SK-N-SH treated with all-trans-retinoic acid at 6 μM for 48 hours (cell line): Measurements from ENCODE around the gene TF.

Experiments used
- ATAC-seq: fragments of 200-7000 bp; cut with Tn5 transposase; 3 replicates; pipeline ENCODE4 v1.9.1; 2020; ENCODE audit warnings: mild to moderate bottlenecking, moderate library complexity
- ARNTL ChIP-seq: fragments of 450-650 bp; formaldehyde crosslinking; IDR thresholded peaks from 2 replicates; pipeline ENCODE4 v1.5.0; 2020; ENCODE audit warnings: low read depth, mild to moderate bottlenecking, moderate library complexity, borderline replicate concordance
- BACH2 ChIP-seq: fragments of 250-450 bp; sonication (Bioruptor Pico); IDR thresholded peaks from 2 replicates; pipeline ENCODE4 v1.9.0; 2021; ENCODE audit warnings: mild to moderate bottlenecking, borderline replicate concordance
- CSDC2 ChIP-seq: fragments of 250-450 bp; sonication (Bioruptor Pico); IDR thresholded peaks from 2 replicates; pipeline ENCODE4 v1.5.0; 2020; ENCODE audit warnings: mild to moderate bottlenecking, moderate library complexity
- ESRRG ChIP-seq: fragments of 250-450 bp; sonication (Bioruptor Pico); IDR thresholded peaks from 2 replicates; pipeline ENCODE4 v1.6.1; 2021; ENCODE audit warnings: mild to moderate bottlenecking
- GLIS3 ChIP-seq: fragments of 250-450 bp; sonication (Bioruptor Pico); IDR thresholded peaks from 2 replicates; pipeline ENCODE4 v1.5.0; 2020; ENCODE audit warnings: mild to moderate bottlenecking, moderate library complexity
- ISL1 ChIP-seq: fragments of 250-450 bp; sonication (Bioruptor Pico); IDR thresholded peaks from 2 replicates; pipeline ENCODE4 v2.1.2; 2022; ENCODE audit warnings: mild to moderate bottlenecking, moderate library complexity
- OSR1 ChIP-seq: fragments of 250-450 bp; sonication (Bioruptor Pico); IDR thresholded peaks from 2 replicates; pipeline ENCODE4 v1.8.0; 2022; ENCODE audit warnings: moderate library complexity, mild to moderate bottlenecking, inconsistent platforms
- PPARA ChIP-seq: fragments of 250-450 bp; sonication (Bioruptor Pico); IDR thresholded peaks from 2 replicates; pipeline ENCODE4 v1.5.0; 2020; ENCODE audit warnings: mild to moderate bottlenecking, borderline replicate concordance
- RARB ChIP-seq: fragments of 250-450 bp; sonication (Bioruptor Pico); IDR thresholded peaks from 2 replicates; pipeline ENCODE4 v1.8.0; 2021; ENCODE audit warnings: mild to moderate bottlenecking, moderate library complexity
- SNAI2 ChIP-seq: fragments of 250-450 bp; sonication (Bioruptor Pico); IDR thresholded peaks from 2 replicates; pipeline ENCODE4 v1.5.0; 2020; ENCODE audit warnings: mild to moderate bottlenecking, moderate library complexity
- TCF4 ChIP-seq: fragments of 250-450 bp; sonication (Bioruptor Pico); IDR thresholded peaks from 2 replicates; pipeline ENCODE4 v1.8.0; 2021; ENCODE audit warnings: mild to moderate bottlenecking, moderate library complexity, borderline replicate concordance
- TOX ChIP-seq: fragments of 250-450 bp; sonication (Bioruptor Pico); IDR thresholded peaks from 2 replicates; pipeline ENCODE4 v1.8.0; 2021; ENCODE audit warnings: mild to moderate bottlenecking, moderate library complexity, borderline replicate concordance
- ZFP3 ChIP-seq: fragments of 250-450 bp; sonication (Bioruptor Pico); IDR thresholded peaks from 2 replicates; pipeline ENCODE4 v1.5.0; 2020; ENCODE audit warnings: mild to moderate bottlenecking, moderate library complexity
- ZFP30 ChIP-seq: fragments of 450-650 bp; formaldehyde crosslinking; IDR thresholded peaks from 2 replicates; pipeline ENCODE4 v1.5.0; 2022; ENCODE audit warnings: mild to moderate bottlenecking, moderate library complexity
- ZNF565 ChIP-seq: fragments of 450-650 bp; formaldehyde crosslinking; conservative IDR thresholded peaks from 2 replicates; pipeline ENCODE4 v1.5.0; 2020; ENCODE audit warnings: low read depth, mild to moderate bottlenecking, moderate library complexity
- ZNF70 ChIP-seq: fragments of 450-650 bp; formaldehyde crosslinking; IDR thresholded peaks from 2 replicates; pipeline ENCODE4 v1.5.0; 2020; ENCODE audit warnings: mild to moderate bottlenecking, moderate library complexity
- ZNF8 ChIP-seq: fragments of 450-650 bp; formaldehyde crosslinking; IDR thresholded peaks from 2 replicates; pipeline ENCODE4 v1.5.0; 2020; ENCODE audit warnings: mild to moderate bottlenecking, moderate library complexity
- TF ChIP-seq, protein P1 (sequence below): fragments of 250-450 bp; sonication (Bioruptor Pico); IDR thresholded peaks from 2 replicates; pipeline ENCODE4 v1.8.0; 2021; ENCODE audit warnings: low read depth, mild to moderate bottlenecking, moderate library complexity, borderline replicate concordance
- TF ChIP-seq, protein P2 (sequence below): fragments of 250-450 bp; sonication (Bioruptor Pico); IDR thresholded peaks from 2 replicates; pipeline ENCODE4 v1.8.0; 2020; ENCODE audit warnings: mild to moderate bottlenecking, moderate library complexity, borderline replicate concordance
- TF ChIP-seq, protein P3 (sequence below): fragments of 250-450 bp; sonication (Bioruptor Pico); IDR thresholded peaks from 2 replicates; pipeline ENCODE4 v1.5.1; 2020; ENCODE audit warnings: low read depth, mild to moderate bottlenecking, moderate library complexity
- TF ChIP-seq, protein P4 (sequence below): fragments of 250-450 bp; sonication (Bioruptor Pico); IDR thresholded peaks from 2 replicates; pipeline ENCODE4 v1.5.0; 2020; ENCODE audit warnings: mild to moderate bottlenecking, moderate library complexity

Gene TF

DNA sequence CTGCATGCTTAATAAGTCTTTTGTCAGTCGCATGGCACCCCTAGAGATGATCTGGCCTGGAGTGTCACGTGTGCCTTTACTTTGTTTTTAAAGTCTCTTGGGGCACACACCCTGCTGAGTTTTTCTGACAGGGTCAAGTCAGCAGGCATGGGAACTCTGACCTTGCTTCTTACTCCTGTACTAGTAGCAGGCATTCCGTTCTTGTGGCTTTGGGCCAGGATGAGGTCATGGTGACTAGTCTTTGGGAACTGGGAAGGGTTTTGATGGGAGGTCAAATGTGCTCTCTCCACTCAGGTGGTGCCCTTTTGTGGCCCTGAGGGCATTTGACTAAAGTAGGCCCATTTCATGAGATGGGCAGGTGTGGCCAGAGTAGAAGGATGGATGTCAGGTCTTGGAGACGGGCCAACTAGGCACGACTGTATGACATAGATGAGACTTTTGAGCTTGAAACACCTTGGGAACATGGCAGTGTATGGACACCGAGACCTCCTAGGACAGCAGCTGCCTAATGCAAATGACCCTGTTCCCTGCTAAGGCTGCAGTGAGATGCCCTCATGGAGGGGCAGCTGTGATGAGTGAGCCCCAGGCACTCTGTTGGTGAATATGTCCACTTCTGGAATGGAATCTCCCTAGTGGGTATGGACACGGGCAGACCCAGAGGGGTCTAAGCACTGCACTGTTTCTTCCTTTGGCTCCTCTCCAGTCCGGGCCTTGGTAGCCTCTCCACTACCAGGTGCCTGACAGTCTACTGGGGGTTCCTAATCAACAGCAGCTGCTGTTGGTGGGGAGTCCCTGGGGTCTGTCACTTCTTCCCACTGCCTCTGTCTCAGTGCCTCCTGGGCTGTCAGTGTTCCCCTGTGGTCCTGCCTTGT, 75.8 kb downstream of the TF start:
- TF ChIP-seq, protein P1, sequence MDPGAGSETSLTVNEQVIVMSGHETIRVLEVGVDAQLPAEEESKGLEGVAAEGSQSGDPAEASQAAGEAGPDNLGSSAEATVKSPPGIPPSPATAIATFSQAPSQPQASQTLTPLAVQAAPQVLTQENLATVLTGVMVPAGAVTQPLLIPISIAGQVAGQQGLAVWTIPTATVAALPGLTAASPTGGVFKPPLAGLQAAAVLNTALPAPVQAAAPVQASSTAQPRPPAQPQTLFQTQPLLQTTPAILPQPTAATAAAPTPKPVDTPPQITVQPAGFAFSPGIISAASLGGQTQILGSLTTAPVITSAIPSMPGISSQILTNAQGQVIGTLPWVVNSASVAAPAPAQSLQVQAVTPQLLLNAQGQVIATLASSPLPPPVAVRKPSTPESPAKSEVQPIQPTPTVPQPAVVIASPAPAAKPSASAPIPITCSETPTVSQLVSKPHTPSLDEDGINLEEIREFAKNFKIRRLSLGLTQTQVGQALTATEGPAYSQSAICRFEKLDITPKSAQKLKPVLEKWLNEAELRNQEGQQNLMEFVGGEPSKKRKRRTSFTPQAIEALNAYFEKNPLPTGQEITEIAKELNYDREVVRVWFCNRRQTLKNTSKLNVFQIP (CRISPR knock-in tag) = no peak
- TF ChIP-seq TOX = no peak
- no peak for TF ChIP-seq RARB (CRISPR knock-in tag)
- TF ChIP-seq OSR1 (CRISPR knock-in tag) = no peak
- TF ChIP-seq ZFP3 = no peak
- TF ChIP-seq ESRRG (CRISPR knock-in tag) = no peak
- TF ChIP-seq CSDC2 (CRISPR knock-in tag) = no peak
- no peak for TF ChIP-seq ZNF70 (CRISPR knock-in tag)
- TF ChIP-seq ARNTL = no peak
- ATAC-seq = no peak

DNA sequence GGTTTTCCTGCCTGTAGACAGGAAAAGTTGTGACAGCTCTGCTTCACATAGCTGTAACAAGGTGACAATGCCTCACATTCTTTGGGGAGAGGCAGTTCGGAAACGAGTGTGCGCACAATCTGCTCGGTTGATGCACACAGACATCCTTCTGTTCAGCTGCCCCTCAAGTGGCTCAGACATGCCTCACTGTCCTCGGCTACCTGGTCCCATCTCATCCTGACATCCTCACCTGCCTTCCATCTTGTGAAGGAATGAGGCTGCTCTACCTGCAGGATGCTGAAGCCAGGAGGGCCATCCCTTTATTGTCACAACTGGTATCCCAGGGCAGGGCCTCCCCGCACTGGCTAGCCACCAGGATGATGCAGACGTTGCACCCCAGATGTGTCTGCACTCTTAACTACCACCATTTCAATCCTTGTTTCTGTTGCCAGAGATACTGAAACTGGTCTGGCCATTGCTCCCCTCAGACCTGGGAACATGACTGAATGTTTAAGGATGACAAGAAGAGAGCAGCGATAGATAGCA, 78.8 kb downstream of the TF start:
- ATAC-seq = no peak

DNA sequence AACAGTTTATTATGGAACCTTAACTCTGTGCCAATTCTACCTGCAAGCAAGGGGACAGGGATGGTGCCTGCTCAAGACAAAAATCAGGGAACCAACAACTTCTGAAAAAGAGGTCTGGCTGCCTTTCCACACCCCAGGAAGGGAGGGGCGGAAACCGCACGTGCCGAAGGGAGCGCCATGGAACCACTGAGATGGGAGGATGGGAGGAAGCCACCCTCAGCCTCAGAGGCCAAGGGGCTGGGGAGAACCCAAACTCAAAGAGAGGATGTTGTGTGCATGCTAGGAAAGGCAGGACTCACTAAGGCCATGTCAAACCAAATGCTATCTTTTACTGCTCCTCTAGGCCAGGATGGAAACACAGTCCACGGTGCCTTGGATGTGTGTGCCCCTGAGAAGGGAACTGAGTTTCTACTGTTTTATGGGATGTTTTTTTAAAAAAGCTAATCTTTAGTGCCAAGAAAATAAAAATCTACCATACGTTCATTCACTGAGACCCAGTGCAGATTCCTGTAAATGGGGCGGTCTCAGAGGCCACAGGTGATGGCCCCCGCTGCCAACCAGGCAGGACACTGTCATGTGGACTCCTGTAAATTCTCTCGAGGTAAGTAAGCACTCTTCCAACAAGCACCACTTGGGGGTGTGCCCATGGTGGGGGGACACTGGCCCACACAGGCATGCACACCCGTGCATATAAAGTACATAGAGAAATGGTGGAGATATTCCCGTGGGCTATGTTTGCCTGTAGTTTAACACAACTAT, 80.0 kb downstream of the TF start:
- ATAC-seq = no peak

More for the DNA sequence above, 78.8 kb downstream of the TF start:
- TF ChIP-seq, protein P2, sequence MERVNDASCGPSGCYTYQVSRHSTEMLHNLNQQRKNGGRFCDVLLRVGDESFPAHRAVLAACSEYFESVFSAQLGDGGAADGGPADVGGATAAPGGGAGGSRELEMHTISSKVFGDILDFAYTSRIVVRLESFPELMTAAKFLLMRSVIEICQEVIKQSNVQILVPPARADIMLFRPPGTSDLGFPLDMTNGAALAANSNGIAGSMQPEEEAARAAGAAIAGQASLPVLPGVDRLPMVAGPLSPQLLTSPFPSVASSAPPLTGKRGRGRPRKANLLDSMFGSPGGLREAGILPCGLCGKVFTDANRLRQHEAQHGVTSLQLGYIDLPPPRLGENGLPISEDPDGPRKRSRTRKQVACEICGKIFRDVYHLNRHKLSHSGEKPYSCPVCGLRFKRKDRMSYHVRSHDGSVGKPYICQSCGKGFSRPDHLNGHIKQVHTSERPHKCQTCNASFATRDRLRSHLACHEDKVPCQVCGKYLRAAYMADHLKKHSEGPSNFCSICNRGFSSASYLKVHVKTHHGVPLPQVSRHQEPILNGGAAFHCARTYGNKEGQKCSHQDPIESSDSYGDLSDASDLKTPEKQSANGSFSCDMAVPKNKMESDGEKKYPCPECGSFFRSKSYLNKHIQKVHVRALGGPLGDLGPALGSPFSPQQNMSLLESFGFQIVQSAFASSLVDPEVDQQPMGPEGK (CRISPR knock-in tag) = no peak
- no peak for TF ChIP-seq PPARA
- no peak for TF ChIP-seq GLIS3 (CRISPR knock-in tag)
- TF ChIP-seq SNAI2 = no peak
- no peak for TF ChIP-seq ZNF8 (CRISPR knock-in tag)
- no peak for TF ChIP-seq ISL1 (CRISPR knock-in tag)
- TF ChIP-seq ESRRG (CRISPR knock-in tag) = no peak
- no peak for TF ChIP-seq OSR1 (CRISPR knock-in tag)
- no peak for TF ChIP-seq CSDC2 (CRISPR knock-in tag)
- TF ChIP-seq, protein P3, sequence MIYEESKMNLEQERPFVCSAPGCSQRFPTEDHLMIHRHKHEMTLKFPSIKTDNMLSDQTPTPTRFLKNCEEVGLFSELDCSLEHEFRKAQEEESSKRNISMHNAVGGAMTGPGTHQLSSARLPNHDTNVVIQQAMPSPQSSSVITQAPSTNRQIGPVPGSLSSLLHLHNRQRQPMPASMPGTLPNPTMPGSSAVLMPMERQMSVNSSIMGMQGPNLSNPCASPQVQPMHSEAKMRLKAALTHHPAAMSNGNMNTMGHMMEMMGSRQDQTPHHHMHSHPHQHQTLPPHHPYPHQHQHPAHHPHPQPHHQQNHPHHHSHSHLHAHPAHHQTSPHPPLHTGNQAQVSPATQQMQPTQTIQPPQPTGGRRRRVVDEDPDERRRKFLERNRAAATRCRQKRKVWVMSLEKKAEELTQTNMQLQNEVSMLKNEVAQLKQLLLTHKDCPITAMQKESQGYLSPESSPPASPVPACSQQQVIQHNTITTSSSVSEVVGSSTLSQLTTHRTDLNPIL (CRISPR knock-in tag) = no peak
- TF ChIP-seq ZFP30 (CRISPR knock-in tag) = no peak
- TF ChIP-seq, protein P4, sequence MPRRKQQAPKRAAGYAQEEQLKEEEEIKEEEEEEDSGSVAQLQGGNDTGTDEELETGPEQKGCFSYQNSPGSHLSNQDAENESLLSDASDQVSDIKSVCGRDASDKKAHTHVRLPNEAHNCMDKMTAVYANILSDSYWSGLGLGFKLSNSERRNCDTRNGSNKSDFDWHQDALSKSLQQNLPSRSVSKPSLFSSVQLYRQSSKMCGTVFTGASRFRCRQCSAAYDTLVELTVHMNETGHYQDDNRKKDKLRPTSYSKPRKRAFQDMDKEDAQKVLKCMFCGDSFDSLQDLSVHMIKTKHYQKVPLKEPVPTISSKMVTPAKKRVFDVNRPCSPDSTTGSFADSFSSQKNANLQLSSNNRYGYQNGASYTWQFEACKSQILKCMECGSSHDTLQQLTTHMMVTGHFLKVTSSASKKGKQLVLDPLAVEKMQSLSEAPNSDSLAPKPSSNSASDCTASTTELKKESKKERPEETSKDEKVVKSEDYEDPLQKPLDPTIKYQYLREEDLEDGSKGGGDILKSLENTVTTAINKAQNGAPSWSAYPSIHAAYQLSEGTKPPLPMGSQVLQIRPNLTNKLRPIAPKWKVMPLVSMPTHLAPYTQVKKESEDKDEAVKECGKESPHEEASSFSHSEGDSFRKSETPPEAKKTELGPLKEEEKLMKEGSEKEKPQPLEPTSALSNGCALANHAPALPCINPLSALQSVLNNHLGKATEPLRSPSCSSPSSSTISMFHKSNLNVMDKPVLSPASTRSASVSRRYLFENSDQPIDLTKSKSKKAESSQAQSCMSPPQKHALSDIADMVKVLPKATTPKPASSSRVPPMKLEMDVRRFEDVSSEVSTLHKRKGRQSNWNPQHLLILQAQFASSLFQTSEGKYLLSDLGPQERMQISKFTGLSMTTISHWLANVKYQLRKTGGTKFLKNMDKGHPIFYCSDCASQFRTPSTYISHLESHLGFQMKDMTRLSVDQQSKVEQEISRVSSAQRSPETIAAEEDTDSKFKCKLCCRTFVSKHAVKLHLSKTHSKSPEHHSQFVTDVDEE (CRISPR knock-in tag) = no peak
- no peak for TF ChIP-seq BACH2 (CRISPR knock-in tag)
- no peak for TF ChIP-seq ZNF70 (CRISPR knock-in tag)
- TF ChIP-seq TCF4 (CRISPR knock-in tag) = no peak
- no peak for TF ChIP-seq RARB (CRISPR knock-in tag)

More for the DNA sequence above, 80.0 kb downstream of the TF start:
- TF ChIP-seq TCF4 (CRISPR knock-in tag) (no peak), ZNF8 (CRISPR knock-in tag) (no peak), BACH2 (CRISPR knock-in tag) (no peak), ESRRG (CRISPR knock-in tag) (no peak), ZNF565 (CRISPR knock-in tag) (no peak), OSR1 (CRISPR knock-in tag) (no peak), RARB (CRISPR knock-in tag) (no peak), ISL1 (CRISPR knock-in tag) (no peak)
- TF ChIP-seq, protein P3 (CRISPR knock-in tag) = no peak
- TF ChIP-seq, all 23 proteins: peak for 0
